ENCODE results near the gene MACO1.

GRCh38 chr1:25544819-25545218 is 114.1 kb downstream of the MACO1 start:
- TF ChIP-seq PPARA (CRISPR knock-in tag; IDR thresholded peaks at IDR 0.05; ENCODE audit: borderline replicate concordance) (no peak), ZC3H10 (CRISPR knock-in tag; IDR thresholded peaks at IDR 0.05) (no peak), ARNTL (CRISPR knock-in tag; IDR thresholded peaks at IDR 0.05; ENCODE audit: borderline replicate concordance, low read depth) (no peak), TCF4 (CRISPR knock-in tag; IDR thresholded peaks at IDR 0.05; ENCODE audit: borderline replicate concordance) (no peak), ESRRG (CRISPR knock-in tag; IDR thresholded peaks at IDR 0.05) (no peak), CREB5 (CRISPR knock-in tag; IDR thresholded peaks at IDR 0.05; ENCODE audit: low read depth) (no peak)

Data from SK-N-SH treated with all-trans-retinoic acid at 6 μM for 48 hours (cell line).